Retinal pigment epithelial cell (primary cell): Measurements from ENCODE around the gene NHS.

Source experiments
- DNase-seq: peaks from one replicate; pipeline ENCODE4 v3.0.0-alpha.2; 2010; ENCODE audit warnings: low read depth
- H3K4me3 ChIP-seq: 2 replicates; pipeline ENCODE4 v1.5.1; 2011; ENCODE audit warnings: mild to moderate bottlenecking, low read length, control low read depth, moderate library complexity
- TF ChIP-seq, protein P1 (sequence below): conservative IDR thresholded peaks from 2 replicates; pipeline ENCODE4 v1.5.1; 2011; ENCODE audit warnings: low read depth, low read length, control low read depth, inconsistent platforms

Gene NHS

DNA sequence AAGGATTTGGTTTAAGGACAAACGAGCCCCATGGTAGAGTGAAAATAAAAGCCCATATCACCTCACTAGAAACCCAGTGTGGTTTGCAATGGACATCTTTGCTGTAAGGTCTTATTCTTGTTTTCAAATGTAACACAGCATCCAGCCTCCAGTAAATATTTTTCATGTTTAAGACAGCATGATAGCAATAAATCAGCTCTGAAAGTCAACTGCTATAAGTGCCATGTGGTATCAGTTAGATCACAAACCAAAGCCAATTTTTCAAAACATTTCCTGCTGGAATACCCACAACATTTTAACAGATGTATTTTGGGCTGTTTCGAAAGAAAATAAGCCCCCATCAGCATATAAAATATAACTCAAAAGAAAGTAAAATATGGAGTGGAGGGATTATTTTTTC lies 338.3 kb downstream of the NHS start:
- no peak for DNase-seq
- H3K4me3 ChIP-seq, result no peak overlapping the region
- TF ChIP-seq, protein P1, sequence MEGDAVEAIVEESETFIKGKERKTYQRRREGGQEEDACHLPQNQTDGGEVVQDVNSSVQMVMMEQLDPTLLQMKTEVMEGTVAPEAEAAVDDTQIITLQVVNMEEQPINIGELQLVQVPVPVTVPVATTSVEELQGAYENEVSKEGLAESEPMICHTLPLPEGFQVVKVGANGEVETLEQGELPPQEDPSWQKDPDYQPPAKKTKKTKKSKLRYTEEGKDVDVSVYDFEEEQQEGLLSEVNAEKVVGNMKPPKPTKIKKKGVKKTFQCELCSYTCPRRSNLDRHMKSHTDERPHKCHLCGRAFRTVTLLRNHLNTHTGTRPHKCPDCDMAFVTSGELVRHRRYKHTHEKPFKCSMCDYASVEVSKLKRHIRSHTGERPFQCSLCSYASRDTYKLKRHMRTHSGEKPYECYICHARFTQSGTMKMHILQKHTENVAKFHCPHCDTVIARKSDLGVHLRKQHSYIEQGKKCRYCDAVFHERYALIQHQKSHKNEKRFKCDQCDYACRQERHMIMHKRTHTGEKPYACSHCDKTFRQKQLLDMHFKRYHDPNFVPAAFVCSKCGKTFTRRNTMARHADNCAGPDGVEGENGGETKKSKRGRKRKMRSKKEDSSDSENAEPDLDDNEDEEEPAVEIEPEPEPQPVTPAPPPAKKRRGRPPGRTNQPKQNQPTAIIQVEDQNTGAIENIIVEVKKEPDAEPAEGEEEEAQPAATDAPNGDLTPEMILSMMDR, result no peak

DNA sequence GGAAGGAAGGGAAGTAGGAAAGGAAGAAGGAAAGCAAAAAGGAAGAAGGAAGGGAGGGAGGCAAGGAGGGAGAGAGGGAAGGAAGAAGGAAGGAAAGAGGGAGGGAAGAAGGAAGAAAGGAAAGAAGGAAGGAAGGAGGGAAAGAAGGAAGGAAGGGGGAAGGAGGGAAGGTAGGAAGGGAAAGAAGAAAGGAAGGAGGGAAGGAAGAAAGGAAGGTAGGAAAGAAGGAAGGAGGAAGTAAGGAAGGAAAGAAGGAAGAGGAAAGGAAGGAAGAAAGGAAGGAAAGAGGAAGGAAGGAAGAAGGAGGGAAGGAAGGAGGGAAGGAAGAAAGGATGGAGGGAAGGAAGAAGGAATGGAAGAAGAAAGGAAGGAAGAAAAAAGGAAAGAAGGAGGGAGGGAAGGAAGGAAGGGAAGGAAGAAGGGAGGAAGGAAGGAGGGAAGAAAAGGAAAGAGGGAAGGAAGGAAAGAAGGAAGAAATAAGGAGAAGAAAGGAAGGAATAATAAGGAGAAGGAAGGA lies 343.7 kb downstream of the NHS start:
- DNase-seq, result no peak
- no peak overlapping the region for H3K4me3 ChIP-seq
- TF ChIP-seq, protein P1, result no peak

DNA sequence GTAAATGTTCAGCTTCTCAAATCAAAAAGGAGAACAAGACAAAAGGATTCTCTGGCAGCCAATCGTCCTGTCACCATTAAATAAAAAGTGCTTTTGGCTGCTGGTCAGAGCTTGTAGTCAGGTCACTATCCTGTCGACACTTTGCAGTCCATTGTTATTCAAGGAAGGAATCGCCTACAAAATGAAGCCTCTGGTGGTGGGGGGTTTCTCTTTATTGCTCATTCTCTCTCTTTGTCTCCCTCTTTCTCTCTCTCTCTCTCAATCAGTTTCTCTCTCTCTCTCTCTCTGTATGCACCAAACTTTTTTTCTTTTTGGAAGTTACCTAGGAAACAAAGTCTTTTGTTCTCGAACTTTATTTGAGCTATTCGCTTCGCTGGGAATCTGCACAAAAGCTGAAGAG lies 344.7 kb downstream of the NHS start:
- DNase-seq, result no peak
- no peak overlapping the region for H3K4me3 ChIP-seq
- TF ChIP-seq, protein P1, result no peak

DNA sequence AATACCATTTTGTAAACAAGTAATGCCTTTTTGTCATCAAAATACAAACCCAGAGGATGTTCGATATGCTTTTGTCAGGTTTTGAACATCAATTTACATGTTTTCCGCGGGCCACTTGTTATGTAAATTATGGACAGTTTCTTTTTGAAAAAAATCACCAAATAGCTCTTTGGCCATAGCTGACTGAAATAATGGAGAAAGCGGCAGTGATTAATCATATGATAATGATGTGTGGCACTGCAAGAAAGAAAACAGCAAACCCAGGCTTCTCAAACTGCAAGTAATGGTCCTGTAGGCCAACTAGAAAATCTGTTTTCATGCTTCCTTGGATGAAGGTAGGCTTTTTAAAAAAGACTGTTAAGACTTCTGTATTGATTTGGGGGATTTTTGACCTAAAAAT lies 346.7 kb downstream of the NHS start:
- DNase-seq, result no peak
- no peak overlapping the region for H3K4me3 ChIP-seq
- TF ChIP-seq, protein P1, result no peak

DNA sequence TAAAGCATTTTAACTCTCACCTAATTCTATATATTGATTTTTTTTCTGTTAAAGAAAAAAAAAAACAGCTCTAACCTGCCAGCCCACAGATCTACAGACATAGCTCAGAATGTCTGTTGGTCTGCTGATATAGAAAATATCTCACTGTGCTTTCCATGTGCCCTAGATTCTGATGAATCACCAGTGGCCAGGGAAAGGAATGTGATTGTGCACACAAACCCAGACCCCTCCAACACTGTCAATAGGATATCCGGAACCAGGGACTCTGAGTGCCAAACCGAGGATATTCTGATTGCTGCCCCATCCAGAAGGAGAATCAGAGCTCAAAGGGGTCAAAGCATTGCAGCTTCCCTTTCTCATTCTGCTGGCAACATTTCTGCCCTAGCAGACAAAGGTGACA lies 350.2 kb downstream of the NHS start:
- DNase-seq, result no peak
- TF ChIP-seq, protein P1, result no peak
- H3K4me3 ChIP-seq, result no peak overlapping the region

DNA sequence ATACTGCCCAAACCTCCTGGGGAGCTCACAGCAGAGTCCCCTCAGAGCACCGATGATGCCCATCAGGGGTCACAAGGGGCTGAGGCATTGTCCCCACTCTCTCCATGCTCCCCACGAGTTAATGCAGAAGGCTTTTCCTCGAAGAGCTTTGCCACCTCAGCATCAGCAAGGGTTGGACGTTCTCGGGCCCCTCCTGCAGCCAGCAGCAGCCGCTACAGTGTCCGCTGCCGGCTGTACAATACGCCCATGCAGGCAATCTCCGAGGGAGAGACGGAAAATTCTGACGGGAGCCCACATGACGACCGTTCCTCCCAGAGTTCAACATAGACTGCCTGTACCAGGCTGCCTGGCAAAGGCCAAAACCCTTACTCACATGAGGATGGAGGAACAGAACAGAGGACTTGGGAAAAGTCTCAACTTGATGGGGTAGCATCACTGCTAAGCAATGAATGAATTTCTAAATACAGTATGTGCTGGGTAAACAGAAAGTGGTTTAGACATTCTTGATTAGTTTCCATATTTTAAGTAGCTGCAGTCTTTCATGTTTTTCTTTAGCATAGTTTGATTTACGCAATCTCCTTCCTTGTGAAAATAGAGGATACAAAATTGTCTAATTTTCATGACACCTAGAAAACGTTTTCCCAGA lies 357.3 kb downstream of the NHS start:
- TF ChIP-seq, protein P1, result no peak
- no peak overlapping the region for H3K4me3 ChIP-seq
- no peak for DNase-seq

DNA sequence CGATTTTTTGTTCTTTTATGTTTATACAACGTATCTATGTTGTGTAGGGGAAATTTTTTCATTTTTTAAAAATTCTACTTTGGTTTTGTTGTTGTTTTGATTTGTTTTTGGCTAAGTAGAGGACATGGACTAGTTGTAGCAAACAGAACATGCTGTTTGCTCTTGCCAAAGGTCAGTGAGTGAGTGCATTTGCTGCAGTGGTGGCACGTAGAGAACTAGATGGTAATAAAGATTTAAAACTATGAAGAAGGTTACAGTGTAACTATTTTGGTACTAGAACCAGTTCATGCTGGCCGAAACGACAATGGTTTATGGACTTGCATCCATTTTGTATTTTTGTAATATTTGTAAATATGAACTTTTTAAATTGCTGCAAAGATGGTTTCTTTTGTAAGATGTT lies 360.4 kb downstream of the NHS start:
- no peak for DNase-seq
- TF ChIP-seq, protein P1, result no peak
- H3K4me3 ChIP-seq, result no peak overlapping the region
